Mucosa of gallbladder (tissue), 1 donor: ENCODE measurements around the gene TUBB3. TPM values are rescaled to one million over a fixed set of nuclear protein-coding genes. Genes with fewer than 3 reads are reported as not detected.
A peak's percentile ranks its signal among the peaks of the same experiment; 100 is the strongest.
"Not testable (repeated sequence)": the region's sequence is repeated elsewhere in the genome, so short reads cannot be mapped to it uniquely, and the experiment has no call there.

Source experiments
- DNase-seq: peaks from one replicate; pipeline ENCODE4 v3.0.0-alpha.2; 2020; ENCODE audit warnings: low spot score
- total RNA-seq: library from RNA; stranded (reverse); gene quantifications from one replicate; pipeline ENCODE4 v1.2.1, GENCODE V29; 2021
- donor health status: DM: no; HTN: no; CAD: no.

TUBB3 gene
- total RNA-seq, result 9.5 TPM

- peak; percentile 58 for DNase-seq
These were observed at the start of gene TUBB3 for GRCh38 chr16:89922884-89923639. TSS of gene TUBB3 (plus strand) at chr16:89923342. CDS start at chr16:89923402, 60 bp downstream.

GRCh38 chr16:89873972-89874689 lies 49.0 kb upstream of the TUBB3 start:
- peak; percentile 96 for DNase-seq

- not testable (repeated sequence) for DNase-seq
These were observed 44.0 kb upstream of the TUBB3 start for GRCh38 chr16:89879123-89879522.

GRCh38 chr16:89880477-89881367 lies 42.4 kb upstream of the TUBB3 start:
- DNase-seq, result no peak

GRCh38 chr16:89881368-89881730 lies 41.8 kb upstream of the TUBB3 start:
- no peak for DNase-seq

- no peak for DNase-seq
These were observed 39.6 kb upstream of the TUBB3 start for GRCh38 chr16:89883346-89884040.

- no peak for DNase-seq
These were observed 39.1 kb upstream of the TUBB3 start for GRCh38 chr16:89884041-89884421.

- DNase-seq, result no peak
These were observed 35.9 kb upstream of the TUBB3 start for GRCh38 chr16:89887243-89887642.

- no peak for DNase-seq
These were observed 32.9 kb upstream of the TUBB3 start for GRCh38 chr16:89890200-89890599.

- no peak for DNase-seq
These were observed 32.1 kb upstream of the TUBB3 start for GRCh38 chr16:89890886-89891657.

GRCh38 chr16:89892055-89892630 lies 31.0 kb upstream of the TUBB3 start:
- no peak for DNase-seq

- no peak for DNase-seq
These were observed 30.5 kb upstream of the TUBB3 start for GRCh38 chr16:89892635-89893034.

GRCh38 chr16:89893642-89894548 lies 29.2 kb upstream of the TUBB3 start:
- DNase-seq, result no peak

- no peak for DNase-seq
These were observed 27.5 kb upstream of the TUBB3 start for GRCh38 chr16:89895482-89896250.

GRCh38 chr16:89897204-89897603 lies 25.9 kb upstream of the TUBB3 start:
- DNase-seq, result no peak

GRCh38 chr16:89898201-89898967 lies 24.8 kb upstream of the TUBB3 start:
- DNase-seq, result no peak

- DNase-seq, result no peak
These were observed 23.2 kb upstream of the TUBB3 start for GRCh38 chr16:89899879-89900481.
